HPDE6-E6E7 (cell line): ENCODE results near the gene BORCS6.

Experiments used
- DNase-seq: peaks from one replicate; pipeline ENCODE4 v3.0.0; 2011; ENCODE audit warnings: missing footprints; ENCODE audit errors: extremely low spot score

Gene BORCS6

GRCh38 chr17:8210761-8211458 lies 20.9 kb upstream of the BORCS6 start:
- DNase-seq: no peak

GRCh38 chr17:8209907-8210760 lies 20.2 kb upstream of the BORCS6 start, which contains the start of gene AURKB:
AURKB (minus strand) TSS chr17:8210575; CDS start chr17:8210224, 351 bp downstream.
- peak; percentile 93 for DNase-seq

GRCh38 chr17:8206536-8206935 lies 16.6 kb upstream of the BORCS6 start:
- no peak for DNase-seq

- no peak for DNase-seq
Measured at GRCh38 chr17:8204761-8205555, 15.0 kb upstream of the BORCS6 start.

- DNase-seq: peak; percentile 63
Measured at GRCh38 chr17:8192070-8192815, 2.3 kb upstream of the BORCS6 start.

GRCh38 chr17:8190506-8190905 lies 526 bp upstream of the BORCS6 start:
- DNase-seq: no peak

- no peak for DNase-seq
Measured at GRCh38 chr17:8189041-8189710, 804 bp downstream of the BORCS6 start.

- DNase-seq: no peak
Measured at GRCh38 chr17:8188263-8188839, 1.6 kb downstream of the BORCS6 start.

GRCh38 chr17:8187517-8188262 lies 2.3 kb downstream of the BORCS6 start:
- peak; percentile 69 for DNase-seq

GRCh38 chr17:8186787-8187516 lies 3.0 kb downstream of the BORCS6 start:
- DNase-seq: peak; percentile 71

GRCh38 chr17:8186446-8186786 lies 3.6 kb downstream of the BORCS6 start:
- no peak for DNase-seq

- no peak for DNase-seq
Measured at GRCh38 chr17:8185582-8186445, 4.2 kb downstream of the BORCS6 start.

GRCh38 chr17:8176998-8177731 lies 12.8 kb downstream of the BORCS6 start:
- DNase-seq: no peak

- DNase-seq: peak; percentile 64
Measured at GRCh38 chr17:8176197-8176940, 13.6 kb downstream of the BORCS6 start, which contains the start of gene TMEM107. TMEM107 (minus strand) TSS chr17:8176380; CDS start chr17:8176286, 94 bp downstream.

GRCh38 chr17:8175795-8176196 lies 14.2 kb downstream of the BORCS6 start:
- no peak for DNase-seq

- no peak for DNase-seq
Measured at GRCh38 chr17:8173871-8174322, 16.1 kb downstream of the BORCS6 start.
